ENCODE results near the gene NHERF2. TPM values are rescaled to one million over a fixed set of nuclear protein-coding genes. Genes with fewer than 3 reads are reported as not detected.

Gene NHERF2
- total RNA-seq, 1 experiment from 2014 or later = 174 TPM

DNA sequence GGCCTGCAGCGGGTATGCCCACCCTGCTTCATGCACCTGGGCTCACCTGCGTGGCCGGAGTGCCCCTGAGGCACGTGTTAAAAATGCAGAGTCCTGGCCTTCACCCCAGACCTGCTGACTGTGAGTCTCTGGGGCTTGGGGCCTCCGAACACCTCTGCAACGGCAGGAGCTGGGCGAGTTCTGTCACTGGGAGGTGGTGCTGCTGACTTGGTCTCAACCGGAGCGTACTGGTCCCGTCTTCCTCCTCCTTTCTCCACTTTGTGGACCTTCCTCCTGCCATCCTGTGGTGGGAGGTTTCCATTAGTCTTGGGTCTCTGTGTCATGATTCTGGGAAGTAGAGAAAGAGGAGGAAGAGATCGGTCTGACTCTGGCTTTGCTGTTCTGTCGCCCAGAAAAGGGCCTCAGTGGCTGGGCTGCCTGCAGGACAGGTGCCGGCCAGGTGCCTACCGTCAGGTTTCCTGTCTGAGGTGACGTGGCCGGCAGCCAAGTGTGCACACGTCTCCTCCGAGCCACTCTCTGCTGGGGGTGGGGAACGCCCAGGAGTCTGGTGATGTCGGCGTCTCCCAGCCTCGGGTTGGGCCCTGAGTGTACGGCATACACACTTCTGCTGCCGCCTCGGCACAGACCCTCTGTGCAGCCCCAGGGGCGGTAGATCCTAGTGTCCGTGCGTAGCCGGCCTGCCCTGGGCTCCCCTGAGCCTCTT, 28.0 kb downstream of the NHERF2 start:
- CTCF ChIA-PET = no interaction called here
- no peaks in the 10 kb centered on the region for H3K36me3 ChIP-seq (ENCODE audit: control insufficient read depth, insufficient read depth, low read length)

GRCh38 chr16:2056077-2056476, 29.4 kb downstream of the NHERF2 start:
- H3K4me3 ChIP-seq (ENCODE audit: low read depth in 2 of 2, low read length in 2 of 2) = no peak overlapping the region
- H3K27ac ChIP-seq (ENCODE audit: low read length) = no peak overlapping the region
- DNase-seq (ENCODE audit: low read depth, low spot score) = no peak
- ChIA-PET CTCF (interaction anchor here (0.6 to 1.9 kb wide), 5 partner anchors 8 to 693 kb away, joined by 4 to 12 read pairs (median 4); partner anchors contain the start of gene TSC2), POLR2A (interaction anchor here (0.7 kb wide), 1 partner anchor 48 kb away, joined by 6 read pairs; no protein-coding TSS in a partner anchor)
- no peaks in the 10 kb centered on the region for H3K4me1 ChIP-seq (ENCODE audit: control insufficient read depth, insufficient read depth, low read length)
- intact Hi-C loops (cut with micrococcal nuclease; ENCODE audit: unreplicated experiment) (no loop called here), in situ Hi-C loops (cut with HindIII; ENCODE audit: low pct_unique_long_range_greater_than_20kb, low sequenced_read_pairs) (no loop called here)
- H3K27me3 ChIP-seq (ENCODE audit: control insufficient read depth, insufficient read depth, low read length) = no peaks in the 10 kb centered on the region
- peak; percentile 37 for ATAC-seq
- no peaks in the 10 kb centered on the region for H3K36me3 ChIP-seq (ENCODE audit: control insufficient read depth, insufficient read depth, low read length)
- no peaks in the 10 kb centered on the region for H3K9me3 ChIP-seq (ENCODE audit: control insufficient read depth, insufficient read depth, low read depth, low read length)
- no peak for TF ChIP-seq POLR2AphosphoS5 (IDR thresholded peaks at IDR 0.05; ENCODE audit: low read depth, low read length)
- no peak for TF ChIP-seq TCF7L2 (IDR thresholded peaks at IDR 0.05; ENCODE audit: low read depth, low read length)
- TF ChIP-seq SIN3A (IDR thresholded peaks at IDR 0.05; ENCODE audit: borderline replicate concordance, insufficient read depth, low read depth, low read length) = no peak
- TF ChIP-seq CTCF (IDR thresholded peaks at IDR 0.05) = no peak; the same call in 1 of the 2 replicates
- TF ChIP-seq REST (IDR thresholded peaks at IDR 0.05; ENCODE audit: insufficient read depth in 1 of 2, low read depth in 2 of 2, low read length in 1 of 2) = no peak
- BruUV-seq (replicated peaks) = no TSS peak

More for the DNA sequence above, 28.0 kb downstream of the NHERF2 start:
- no TSS peak for BruUV-seq (replicated peaks)
- ATAC-seq = no peak
- in situ Hi-C loops (cut with HindIII; ENCODE audit: low pct_unique_long_range_greater_than_20kb, low sequenced_read_pairs) = no loop called here
- no peak overlapping the region for H3K4me3 ChIP-seq (ENCODE audit: low read depth in 2 of 2, low read length in 2 of 2)
- H3K27me3 ChIP-seq (ENCODE audit: control insufficient read depth, insufficient read depth, low read length) = no peaks in the 10 kb centered on the region
- POLR2A ChIA-PET = no interaction called here
- DNase-seq (ENCODE audit: low read depth, low spot score) = no peak
- H3K4me1 ChIP-seq (ENCODE audit: control insufficient read depth, insufficient read depth, low read length) = no peaks in the 10 kb centered on the region
- H3K27ac ChIP-seq (ENCODE audit: low read length) = no peak overlapping the region
- no peak for TF ChIP-seq POLR2AphosphoS5 (IDR thresholded peaks at IDR 0.05; ENCODE audit: low read depth, low read length)
- TF ChIP-seq TCF7L2 (IDR thresholded peaks at IDR 0.05; ENCODE audit: low read depth, low read length) = no peak
- TF ChIP-seq CTCF (IDR thresholded peaks at IDR 0.05) = no peak
- TF ChIP-seq SIN3A (IDR thresholded peaks at IDR 0.05; ENCODE audit: borderline replicate concordance, insufficient read depth, low read depth, low read length) = no peak
- no peak for TF ChIP-seq REST (IDR thresholded peaks at IDR 0.05; ENCODE audit: insufficient read depth in 1 of 2, low read depth in 2 of 2, low read length in 1 of 2)
- no peaks in the 10 kb centered on the region for H3K9me3 ChIP-seq (ENCODE audit: control insufficient read depth, insufficient read depth, low read depth, low read length)
- intact Hi-C loops (cut with micrococcal nuclease; ENCODE audit: unreplicated experiment) = no loop called here

All from Panc1 (cell line).